Loucy (cell line): ENCODE data around the gene GNA14.

ENCODE experiments used
- H2AFZ ChIP-seq: fragments of 200-600 bp; sonication (generic); 2 replicates; pipeline ENCODE4 v1.6.0; 2016; ENCODE audit warnings: antibody characterized with exemption, mild to moderate bottlenecking, low read length, moderate library complexity
- H3F3A ChIP-seq: fragments of 200-600 bp; 2 replicates; pipeline ENCODE4 v1.6.0; 2016; ENCODE audit warnings: antibody characterized with exemption, low read depth, mild to moderate bottlenecking
- H3K27me3 ChIP-seq: fragments of 200-600 bp; sonication (generic); 2 replicates; pipeline ENCODE4 v1.6.1; 2014; ENCODE audit warnings: low read length, mild to moderate bottlenecking; ENCODE audit not compliant: insufficient read depth, poor library complexity, severe bottlenecking
- H3K36me3 ChIP-seq: fragments of 200-600 bp; sonication (generic); 2 replicates; pipeline ENCODE4 v1.6.1; 2016; ENCODE audit warnings: low read length; ENCODE audit not compliant: insufficient read depth
- H3K4me1 ChIP-seq: fragments of 200-600 bp; sonication (generic); 2 replicates; pipeline ENCODE4 v1.5.1; 2014; ENCODE audit warnings: low read length, mild to moderate bottlenecking; ENCODE audit not compliant: insufficient read depth, poor library complexity, severe bottlenecking
- H3K4me2 ChIP-seq: fragments of 200-600 bp; sonication (generic); 2 replicates; pipeline ENCODE4 v1.6.0; 2014; ENCODE audit warnings: antibody characterized with exemption, low read length, low read depth, mild to moderate bottlenecking; ENCODE audit not compliant: poor library complexity, severe bottlenecking
- H3K4me3 ChIP-seq: fragments of 200-600 bp; sonication (generic); 2 replicates; pipeline ENCODE4 v1.5.1; 2014; ENCODE audit warnings: low read length, mild to moderate bottlenecking, mixed read lengths; ENCODE audit not compliant: poor library complexity, severe bottlenecking
- H3K79me2 ChIP-seq: fragments of 200-600 bp; sonication (generic); 2 replicates; pipeline ENCODE4 v1.6.1; 2014; ENCODE audit warnings: low read length; ENCODE audit not compliant: insufficient read depth
- H3K9ac ChIP-seq: fragments of 200-600 bp; sonication (generic); 2 replicates; pipeline ENCODE4 v1.6.0; 2014; ENCODE audit warnings: mild to moderate bottlenecking, low read depth, low read length, moderate library complexity; ENCODE audit not compliant: poor library complexity, severe bottlenecking
- H3K9me2 ChIP-seq: fragments of 200-600 bp; sonication (generic); replicated peaks from 2 replicates; pipeline ENCODE4 v1.6.1; 2016; ENCODE audit warnings: low read depth, low read length, mixed read lengths
- H3K9me3 ChIP-seq: fragments of 200-600 bp; sonication (generic); 2 replicates; pipeline ENCODE4 v1.6.1; 2014; ENCODE audit warnings: mild to moderate bottlenecking, antibody characterized with exemption, low read length, low read depth; ENCODE audit not compliant: insufficient read depth
- H4K20me1 ChIP-seq: fragments of 200-600 bp; sonication (generic); 2 replicates; pipeline ENCODE4 v1.6.0; 2014; ENCODE audit warnings: antibody characterized with exemption, low read length, mild to moderate bottlenecking; ENCODE audit not compliant: insufficient read depth, poor library complexity, severe bottlenecking
- CTCF ChIP-seq: fragments of 200-600 bp; sonication (generic); conservative IDR thresholded peaks from 2 replicates; pipeline ENCODE4 v1.5.1; 2014; ENCODE audit warnings: mild to moderate bottlenecking, antibody characterized with exemption, low read length
- EZH2phosphoT487 ChIP-seq: fragments of 200-600 bp; IDR thresholded peaks from 2 replicates; pipeline ENCODE4 v1.6.1; 2018; ENCODE audit warnings: antibody characterized with exemption, mild to moderate bottlenecking, moderate library complexity, borderline replicate concordance

GNA14 gene

GRCh38 chr9:77649109-77649812, 1.1 kb upstream of the GNA14 start:
- Histone ChIP-seq H3K36me3 (no peaks in the 10 kb centered on the region), H3K9me3 (no peaks in the 10 kb centered on the region), H3K4me3 (no peak overlapping the region), H3K4me2 (no peak overlapping the region), H3K27me3 (no peaks in the 10 kb centered on the region), H3K9me2 (no peaks in the 10 kb centered on the region), H4K20me1 (no peaks in the 10 kb centered on the region), H3K79me2 (no peaks in the 10 kb centered on the region), H3K9ac (no peak overlapping the region), H2AFZ (no peak overlapping the region), H3K4me1 (no peaks in the 10 kb centered on the region), H3F3A (no peaks in the 10 kb centered on the region)
- no peak for TF ChIP-seq EZH2phosphoT487
- TF ChIP-seq CTCF: peak; percentile 65

GRCh38 chr9:77647267-77648233, 572 bp downstream of the GNA14 start:
- Histone ChIP-seq H2AFZ (no peak overlapping the region), H3K9me3 (no peaks in the 10 kb centered on the region), H3K79me2 (no peaks in the 10 kb centered on the region), H3K9ac (no peak overlapping the region), H3K27me3 (no peaks in the 10 kb centered on the region), H3K36me3 (no peaks in the 10 kb centered on the region), H4K20me1 (no peaks in the 10 kb centered on the region), H3K9me2 (no peaks in the 10 kb centered on the region), H3K4me3 (no peak overlapping the region), H3K4me1 (no peaks in the 10 kb centered on the region), H3F3A (no peaks in the 10 kb centered on the region), H3K4me2 (no peak overlapping the region)
- TF ChIP-seq EZH2phosphoT487: no peak
- TF ChIP-seq CTCF: no peak

GRCh38 chr9:77643871-77644270, 4.3 kb downstream of the GNA14 start:
- Histone ChIP-seq H3K4me1 (no peaks in the 10 kb centered on the region), H3K4me3 (no peak overlapping the region), H3F3A (no peaks in the 10 kb centered on the region), H3K27me3 (no peaks in the 10 kb centered on the region), H3K79me2 (no peaks in the 10 kb centered on the region), H3K9ac (no peak overlapping the region), H3K36me3 (no peaks in the 10 kb centered on the region), H3K9me3 (no peaks in the 10 kb centered on the region), H3K9me2 (no peaks in the 10 kb centered on the region), H3K4me2 (no peak overlapping the region), H2AFZ (no peak overlapping the region), H4K20me1 (no peaks in the 10 kb centered on the region)
- no peak for TF ChIP-seq CTCF
- no peak for TF ChIP-seq EZH2phosphoT487
